Spleen (tissue), 11 donors: ENCODE measurements around the gene TUBA4B. TPM values are rescaled to one million over a fixed set of nuclear protein-coding genes. Genes with fewer than 3 reads are reported as not detected.
"Not testable (repeated sequence)": the region's sequence is repeated elsewhere in the genome, so short reads cannot be mapped to it uniquely, and the experiment has no call there.

ENCODE experiments used
- DNase-seq: peaks from one replicate; pipeline ENCODE4 v3.0.0-alpha.2; 2020
- H3K27ac ChIP-seq, 8 donors: fragments of 200-600 bp; sonication (generic) in 7 of 8; 1 replicate in 4 of 8; 2 replicates in 4 of 8; pipeline versions ENCODE4 v1.5.0 to v1.8.0; 2016 to 2021; ENCODE audit warnings: inconsistent platforms in 4 of 8, mild to moderate bottlenecking in 4 of 8, moderate library complexity in 1 of 8
- H3K27me3 ChIP-seq, 7 donors: fragments of 200-600 bp; sonication (generic) in 6 of 7; replicated peaks in 1 of 7; 1 replicate in 4 of 7; 2 replicates in 3 of 7; pipeline versions ENCODE4 v1.5.0 to v1.8.0; 2016 to 2021; ENCODE audit warnings: inconsistent platforms in 3 of 7, mild to moderate bottlenecking in 1 of 7
- H3K36me3 ChIP-seq, 6 donors: fragments of 200-600 bp; sonication (generic) in 5 of 6; 1 replicate in 4 of 6; 2 replicates in 2 of 6; pipeline versions ENCODE4 v1.5.0 to v1.8.0; 2016 to 2021; ENCODE audit warnings: inconsistent platforms in 2 of 6
- H3K4me1 ChIP-seq, 6 donors: fragments of 200-600 bp; sonication (generic) in 5 of 6; 1 replicate in 3 of 6; 2 replicates in 3 of 6; pipeline versions ENCODE4 v1.5.0 to v1.8.0; 2016 to 2021; ENCODE audit warnings: inconsistent platforms in 3 of 6
- H3K4me3 ChIP-seq, 8 donors: fragments of 200-600 bp; sonication (generic) in 7 of 8; 1 replicate in 4 of 8; 2 replicates in 4 of 8; pipeline versions ENCODE4 v1.5.0 to v1.8.0; 2016 to 2021; ENCODE audit warnings: inconsistent platforms in 4 of 8, mild to moderate bottlenecking in 4 of 8, moderate library complexity in 2 of 8
- H3K9me3 ChIP-seq, 8 donors: fragments of 200-600 bp; sonication (generic) in 7 of 8; 1 replicate in 4 of 8; 2 replicates in 4 of 8; pipeline versions ENCODE4 v1.5.0 to v1.8.0; 2016 to 2021; ENCODE audit warnings: inconsistent platforms in 4 of 8
- POLR2A ChIP-seq, 3 donors: fragments of 450-650 bp; IDR thresholded peaks; one replicate each; pipeline ENCODE4 v1.5.1; 2017; ENCODE audit warnings: antibody characterized with exemption in 3 of 3, mild to moderate bottlenecking in 1 of 3
- POLR2AphosphoS5 ChIP-seq, 3 donors: sonication (generic); formaldehyde crosslinking; IDR thresholded peaks; one replicate each; pipeline ENCODE4 v1.5.1; 2017; ENCODE audit warnings: antibody characterized with exemption in 3 of 3
- WGBS, 5 donors: extraction: QIAGEN DNeasy Blood & Tissue Kit in 3 of 5; methylation state at CpG; one replicate each; pipeline versions ENCODE4 v1.1.5 to v1.1.7; 2013 to 2018; 5-methylcytosine and 5-hydroxymethylcytosine counted together
- intact Hi-C: fragments of 100-400 bp; cut with DNase I; formaldehyde crosslinking; loops from one replicate; pipeline ENCODE4 v1.15.0; 2023; ENCODE audit warnings: low total_unique reads
- polyA plus RNA-seq, 3 donors: library from polyadenylated mRNA; stranded (reverse); fragments of 200-250 nt; gene quantifications; one replicate each; pipeline ENCODE4 v1.2.1, GENCODE V29; 2013
- total RNA-seq, 7 donors: library from RNA; depleted of rRNA in 3 of 7; stranded (reverse); fragments of >200 nt in 3 of 7; fragmentation: NEBNext Ultra II Directional in 4 of 7; extraction: Animal tissue kit (Norgen Biotek cat#: 25700) in 4 of 7; gene quantifications; one replicate each; pipeline versions ENCODE4 v1.1.0 to v1.2.1, GENCODE V29; 2016 to 2021
- TF ChIP-seq, protein P1 (sequence below), 11 experiments: fragments of 200-600 bp in 7 of 11; fragments of 450-650 bp in 4 of 11; sonication (generic) in 4 of 11; IDR thresholded peaks in 8 of 11; conservative IDR thresholded peaks in 3 of 11; 1 replicate in 7 of 11; 2 replicates in 4 of 11; pipeline versions ENCODE4 v1.4.0 to v1.8.0; 2016 to 2021; ENCODE audit warnings: antibody characterized with exemption in 11 of 11, inconsistent platforms in 4 of 11, mild to moderate bottlenecking in 1 of 11
- donor health status: healthy with polysubstance abuse.
- donor health status: DM: no; HTN: no; CAD: no; lungs with moderate emphysema.
- donor health status: DM: no; HTN: no; CAD: no.
- donor health status: Bipolar disorder and iron deficiency.
- donor health status: healthy.
- donor health status: DM: no; HTN: no; CAD: no.
- donor health status: DM: yes; HTN: yes; CAD: no.

TUBA4B gene
- total and polyA plus RNA-seq, 10 donors: not detected

DNA sequence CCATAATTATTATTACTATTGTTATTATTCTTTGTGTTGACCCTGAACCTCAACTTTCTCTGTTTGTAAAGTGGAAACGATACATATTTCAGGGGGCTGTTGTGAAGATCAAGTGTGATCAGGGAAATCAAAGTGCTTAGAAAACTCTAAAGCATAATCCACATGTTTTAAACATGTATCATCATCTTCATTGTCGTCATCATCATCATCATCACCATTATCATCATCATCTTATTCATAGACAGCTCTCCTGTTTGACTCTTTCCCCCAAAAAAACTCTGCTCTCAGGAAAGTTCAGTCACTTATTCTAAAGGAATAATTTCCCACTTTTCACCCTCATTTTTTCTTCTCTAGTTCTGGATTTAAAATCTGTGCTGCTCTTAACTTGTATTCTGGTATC is 51.2 kb downstream of the TUBA4B start:
- Histone ChIP-seq H3K9me3 (no peaks in the 10 kb centered on the region), H3K4me3 (no peak overlapping the region), H3K36me3 (no peaks in the 10 kb centered on the region), H3K27ac (no peak overlapping the region), H3K4me1 (peaks cover 0 to 13% (median 2%) of the 10 kb centered on the region in 6 donors), H3K27me3 (peaks cover 2 to 89% (median 25%) of the 10 kb centered on the region in 7 donors)
- no peak for TF ChIP-seq POLR2A (IDR thresholded peaks at IDR 0.05)
- no peak for TF ChIP-seq POLR2AphosphoS5 (IDR thresholded peaks at IDR 0.05)
- TF ChIP-seq, protein P1, sequence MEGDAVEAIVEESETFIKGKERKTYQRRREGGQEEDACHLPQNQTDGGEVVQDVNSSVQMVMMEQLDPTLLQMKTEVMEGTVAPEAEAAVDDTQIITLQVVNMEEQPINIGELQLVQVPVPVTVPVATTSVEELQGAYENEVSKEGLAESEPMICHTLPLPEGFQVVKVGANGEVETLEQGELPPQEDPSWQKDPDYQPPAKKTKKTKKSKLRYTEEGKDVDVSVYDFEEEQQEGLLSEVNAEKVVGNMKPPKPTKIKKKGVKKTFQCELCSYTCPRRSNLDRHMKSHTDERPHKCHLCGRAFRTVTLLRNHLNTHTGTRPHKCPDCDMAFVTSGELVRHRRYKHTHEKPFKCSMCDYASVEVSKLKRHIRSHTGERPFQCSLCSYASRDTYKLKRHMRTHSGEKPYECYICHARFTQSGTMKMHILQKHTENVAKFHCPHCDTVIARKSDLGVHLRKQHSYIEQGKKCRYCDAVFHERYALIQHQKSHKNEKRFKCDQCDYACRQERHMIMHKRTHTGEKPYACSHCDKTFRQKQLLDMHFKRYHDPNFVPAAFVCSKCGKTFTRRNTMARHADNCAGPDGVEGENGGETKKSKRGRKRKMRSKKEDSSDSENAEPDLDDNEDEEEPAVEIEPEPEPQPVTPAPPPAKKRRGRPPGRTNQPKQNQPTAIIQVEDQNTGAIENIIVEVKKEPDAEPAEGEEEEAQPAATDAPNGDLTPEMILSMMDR (IDR thresholded peaks at IDR 0.05 in 8 of 11, conservative IDR thresholded peaks at IDR 0.05 in 3 of 11): no peak
- WGBS, 5 donors: 56 to 67% (median 62%) methylated on average over 2 of the region's 2 CpGs
- no peak for DNase-seq
- intact Hi-C loops: no loop called here

DNA sequence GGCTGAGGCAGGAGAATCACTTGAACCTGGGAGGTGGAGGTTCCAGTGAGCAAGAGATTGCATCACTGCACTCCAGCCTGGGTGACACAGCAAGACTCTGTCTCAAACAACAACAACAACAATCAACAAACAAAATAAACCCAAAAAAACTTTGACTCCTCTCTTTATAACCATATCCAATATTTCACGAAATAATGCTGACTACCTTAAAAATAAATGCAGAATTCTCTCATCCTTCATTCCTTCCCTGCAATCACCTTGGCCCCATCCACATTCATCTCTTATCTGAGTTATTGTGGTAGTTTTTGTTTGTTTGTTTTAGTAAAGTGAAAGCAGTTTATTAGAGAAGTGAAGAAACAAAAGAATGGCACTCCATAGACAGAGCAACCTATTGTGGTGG is 53.0 kb downstream of the TUBA4B start:
- intact Hi-C loops: no loop called here
- H3K27me3 ChIP-seq: peaks cover 6 to 91% (median 36%) of the 10 kb centered on the region in 7 donors
- 78 to 89% (median 80%) methylated on average over 1 of the region's 1 CpG for WGBS, 5 donors
- no peaks in the 10 kb centered on the region for H3K9me3 ChIP-seq
- H3K36me3 ChIP-seq: no peaks in the 10 kb centered on the region
- DNase-seq: no peak
- TF ChIP-seq, protein P1 (IDR thresholded peaks at IDR 0.05 in 8 of 11, conservative IDR thresholded peaks at IDR 0.05 in 3 of 11): no peak
- TF ChIP-seq POLR2AphosphoS5 (IDR thresholded peaks at IDR 0.05): no peak
- TF ChIP-seq POLR2A (IDR thresholded peaks at IDR 0.05): no peak
- H3K4me1 ChIP-seq: peaks cover 0 to 14% (median 2%) of the 10 kb centered on the region in 6 donors
- H3K27ac ChIP-seq: no peak overlapping the region
- no peak overlapping the region for H3K4me3 ChIP-seq

DNA sequence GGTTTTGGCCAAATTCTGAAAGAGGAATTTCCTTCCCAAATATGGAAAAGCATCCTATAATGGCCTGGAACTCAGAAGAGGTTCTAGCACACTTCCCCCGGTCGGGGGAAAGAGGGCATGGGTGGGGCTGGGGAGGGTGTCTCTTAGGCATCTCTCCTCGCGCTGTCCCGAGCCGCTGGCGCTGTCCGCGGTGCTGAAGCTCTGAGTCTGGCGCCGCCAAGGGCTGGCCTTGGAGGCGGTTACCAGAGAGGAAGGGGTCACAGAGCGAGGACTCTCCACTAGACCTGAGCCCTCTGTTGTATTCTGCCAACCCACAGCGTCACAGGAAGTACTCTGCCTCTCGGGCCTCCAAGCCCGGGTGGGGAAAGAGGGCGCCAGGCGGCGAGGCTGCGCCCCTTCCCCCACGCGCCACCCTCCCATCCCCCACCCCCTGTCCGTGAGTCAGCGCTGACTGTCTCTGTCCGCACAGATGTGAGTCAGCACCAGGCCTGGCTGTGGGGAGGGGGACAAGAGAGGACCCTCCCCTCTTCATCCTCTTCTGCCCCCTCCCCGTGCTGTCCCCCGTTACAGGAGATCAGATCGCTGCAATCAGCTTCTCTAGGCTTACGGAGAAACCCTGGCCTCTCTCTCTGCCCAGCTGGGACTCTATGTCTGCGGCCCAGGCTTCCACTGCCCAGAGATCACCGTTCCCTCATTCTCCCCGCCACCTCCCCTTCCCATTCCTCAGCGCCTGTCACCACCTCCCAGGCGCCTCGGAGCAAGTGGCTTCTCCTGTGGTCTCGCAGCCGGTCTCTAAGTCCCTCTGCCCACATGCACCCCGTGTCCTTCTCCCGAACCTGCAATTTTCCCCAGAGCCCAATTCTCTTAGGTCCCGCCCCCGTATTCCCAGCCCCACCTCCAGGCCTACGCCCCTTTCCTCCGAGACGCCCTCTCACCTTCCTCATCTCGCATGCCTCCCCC is 55.4 kb downstream of the TUBA4B start:
- TF ChIP-seq POLR2A (IDR thresholded peaks at IDR 0.05) (no peak), POLR2AphosphoS5 (IDR thresholded peaks at IDR 0.05) (no peak)
- TF ChIP-seq, protein P1 (IDR thresholded peaks at IDR 0.05 in 8 of 11, conservative IDR thresholded peaks at IDR 0.05 in 3 of 11): no peak
- Histone ChIP-seq H3K4me3 (peak overlapping the region in 1 of 8 donors; percentile 12), H3K9me3 (no peaks in the 10 kb centered on the region), H3K27ac (no peak overlapping the region), H3K27me3 (peaks cover 6 to 87% (median 37%) of the 10 kb centered on the region in 7 donors), H3K4me1 (peaks cover 0 to 14% (median 2%) of the 10 kb centered on the region in 6 donors), H3K36me3 (no peaks in the 10 kb centered on the region)
- DNase-seq: peak; percentile 84
- WGBS, 5 donors: 6 to 12% (median 8%) methylated on average over 41 to 45 of the region's 45 CpGs
- intact Hi-C loops: no loop called here

DNA sequence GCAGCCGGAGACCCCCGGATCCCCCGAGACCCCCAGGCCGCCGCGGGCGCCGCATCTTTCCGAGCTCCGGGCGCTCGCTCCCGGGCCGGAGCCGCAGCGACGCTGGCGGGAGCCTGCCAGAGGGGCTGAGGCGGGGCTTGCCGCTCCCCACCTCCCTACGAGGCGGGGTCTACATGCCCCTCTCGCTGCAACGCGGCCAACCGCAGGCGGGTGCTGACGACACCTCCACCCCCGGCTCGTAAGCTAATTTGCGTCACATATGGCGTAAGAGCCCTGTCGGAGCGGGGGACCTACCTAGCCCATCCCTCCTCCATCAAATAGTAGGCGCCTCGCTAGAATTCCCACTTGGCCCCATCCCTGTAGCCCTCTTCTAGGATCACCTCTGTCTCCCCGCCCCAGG is 56.2 kb downstream of the TUBA4B start, which contains the start of gene PTPRN:
Gene PTPRN (minus strand): TSS at position 124 of the 400 bp plus-strand sequence. CDS start 69 bp downstream, at position 55.
- no peaks in the 10 kb centered on the region for H3K9me3 ChIP-seq
- peak within 1 kb of the TSS in 1 of 8 donors; percentile 12 for H3K4me3 ChIP-seq
- 4 to 19% (median 8%) methylated on average over 12 to 37 of the region's 37 CpGs for WGBS, 5 donors
- intact Hi-C loops: no loop called here
- H3K36me3 ChIP-seq: no peaks in the 10 kb centered on the region
- TF ChIP-seq POLR2A (IDR thresholded peaks at IDR 0.05) (no peak), POLR2AphosphoS5 (IDR thresholded peaks at IDR 0.05) (no peak)
- TF ChIP-seq, protein P1 (IDR thresholded peaks at IDR 0.05 in 8 of 11, conservative IDR thresholded peaks at IDR 0.05 in 3 of 11): no peak
- no peak within 1 kb of the TSS for H3K27ac ChIP-seq
- DNase-seq: no peak
- H3K4me1 ChIP-seq: peaks cover 0 to 14% (median 2%) of the 10 kb centered on the region in 6 donors
- H3K27me3 ChIP-seq: peaks cover 6 to 89% (median 34%) of the 10 kb centered on the region in 7 donors

DNA sequence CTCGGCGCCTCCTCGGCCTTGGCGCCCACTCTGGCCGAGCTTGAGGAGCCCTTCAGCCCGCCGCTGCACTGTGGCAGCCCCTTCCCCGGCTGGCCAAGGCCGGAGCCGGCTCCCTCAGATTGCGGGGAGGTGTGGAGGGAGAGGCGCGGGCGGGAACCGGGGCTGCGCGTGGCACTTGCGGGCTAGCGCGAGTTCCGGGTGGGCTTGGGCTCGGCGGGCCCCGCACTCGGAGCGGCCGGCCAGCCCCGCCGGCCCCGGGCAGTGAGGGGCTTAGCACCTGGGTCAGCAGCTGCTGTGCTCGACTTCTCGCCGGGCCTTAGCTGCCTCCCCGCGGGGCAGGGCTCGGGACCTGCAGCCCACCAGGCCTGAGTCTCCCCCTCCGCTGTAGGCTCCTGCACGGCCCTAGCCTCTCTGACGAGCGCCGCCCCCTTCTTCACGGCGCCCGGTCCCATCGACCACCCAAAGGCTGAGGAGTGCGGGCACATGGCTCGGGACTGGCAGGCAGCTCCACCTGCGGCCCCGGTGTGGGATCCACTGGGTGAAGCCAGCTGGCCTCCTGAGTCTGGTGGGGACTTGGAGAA is 59.7 kb downstream of the TUBA4B start:
- H3K27me3 ChIP-seq: peaks cover 6 to 60% (median 28%) of the 10 kb centered on the region in 7 donors
- DNase-seq, intact Hi-C loops, H3K4me3 ChIP-seq, H3K9me3 ChIP-seq, H3K36me3 ChIP-seq, H3K27ac ChIP-seq: not testable (repeated sequence)
- WGBS, 5 donors: 82 to 93% (median 91%) methylated on average over 30 to 49 of the region's 49 CpGs
- H3K4me1 ChIP-seq: peaks cover 0 to 14% (median 2%) of the 10 kb centered on the region in 6 donors
